HepG2 (cell line): ENCODE measurements around the gene LDLRAD4. TPM values are rescaled to one million over a fixed set of nuclear protein-coding genes. Genes with fewer than 3 reads are reported as not detected.

Source experiments
- RAD51 ChIP-seq: fragments of 450-650 bp; IDR thresholded peaks from 2 replicates; pipeline ENCODE4 v1.6.1; 2016; ENCODE audit warnings: borderline replicate concordance
- SMAD3 ChIP-seq: sonication (generic); formaldehyde crosslinking; IDR thresholded peaks from 2 replicates; pipeline ENCODE4 v1.4.0; 2020; ENCODE audit warnings: missing genetic modification reagents
- SRSF9 ChIP-seq: fragments of 200-400 bp; formaldehyde crosslinking; IDR thresholded peaks from 2 replicates; pipeline ENCODE4 v1.6.1; 2018; ENCODE audit warnings: borderline replicate concordance, mild to moderate bottlenecking, low read depth, low read length; ENCODE audit not compliant: insufficient read depth, poor library complexity, severe bottlenecking
- polyA plus RNA-seq, 8 experiments: library from polyadenylated mRNA; depleted of rRNA in 3 of 8; stranded (reverse) in 7 of 8; unstranded in 1 of 8; fragments of >200 nt; fragmentation: Illumina TruSeq in 4 of 8; extraction: Trizol in 4 of 8; gene quantifications; 2 replicates each; pipeline versions ENCODE4 v1.2.1 to v1.2.3, GENCODE V29; 2011 to 2016; ENCODE audit warnings: low read depth in 4 of 8, missing spikeins in 1 of 8, mixed read lengths in 1 of 8; ENCODE audit not compliant: insufficient read depth in 1 of 8
- total RNA-seq, 5 experiments: library from RNA; depleted of rRNA; stranded (reverse); fragments of >200 nt; fragmentation: Illumina TruSeq; extraction: Trizol; gene quantifications; 2 replicates each; pipeline ENCODE4 v1.2.3, GENCODE V29; 2016; ENCODE audit warnings: low read depth in 1 of 5
- TF ChIP-seq, protein P1 (sequence below): sonication (generic); formaldehyde crosslinking; IDR thresholded peaks from 2 replicates; pipeline ENCODE4 v1.4.0; 2020; ENCODE audit warnings: missing genetic modification reagents, mild to moderate bottlenecking, borderline replicate concordance
- TF ChIP-seq, protein P2 (sequence below): sonication (generic); formaldehyde crosslinking; IDR thresholded peaks from 2 replicates; pipeline ENCODE4 v1.9.0; 2021; ENCODE audit warnings: mild to moderate bottlenecking, missing genetic modification reagents
- TF ChIP-seq, protein P3 (sequence below): sonication (generic); formaldehyde crosslinking; IDR thresholded peaks from 2 replicates; pipeline ENCODE4 v1.4.0; 2020; ENCODE audit warnings: missing genetic modification reagents
- TF ChIP-seq, protein P4 (sequence below): sonication (generic); formaldehyde crosslinking; IDR thresholded peaks from 2 replicates; pipeline ENCODE4 v1.4.0; 2020; ENCODE audit warnings: missing genetic modification reagents, mild to moderate bottlenecking, borderline replicate concordance
- TF ChIP-seq, protein P5 (sequence below), 2 experiments: sonication (generic) in 1 of 2; formaldehyde crosslinking in 1 of 2; IDR thresholded peaks; 2 replicates each; pipeline versions ENCODE4 v1.4.0 to v1.6.1; 2016 to 2020; ENCODE audit warnings: borderline replicate concordance in 1 of 2, low read depth in 1 of 2, mild to moderate bottlenecking in 1 of 2, missing genetic modification reagents in 1 of 2

LDLRAD4 gene
- total and polyA plus RNA-seq, 2 of the 13 experiments (the other 11 are each of a cell fraction or from before 2014, with no cell fraction given), result 13.6 to 20.9 TPM

DNA sequence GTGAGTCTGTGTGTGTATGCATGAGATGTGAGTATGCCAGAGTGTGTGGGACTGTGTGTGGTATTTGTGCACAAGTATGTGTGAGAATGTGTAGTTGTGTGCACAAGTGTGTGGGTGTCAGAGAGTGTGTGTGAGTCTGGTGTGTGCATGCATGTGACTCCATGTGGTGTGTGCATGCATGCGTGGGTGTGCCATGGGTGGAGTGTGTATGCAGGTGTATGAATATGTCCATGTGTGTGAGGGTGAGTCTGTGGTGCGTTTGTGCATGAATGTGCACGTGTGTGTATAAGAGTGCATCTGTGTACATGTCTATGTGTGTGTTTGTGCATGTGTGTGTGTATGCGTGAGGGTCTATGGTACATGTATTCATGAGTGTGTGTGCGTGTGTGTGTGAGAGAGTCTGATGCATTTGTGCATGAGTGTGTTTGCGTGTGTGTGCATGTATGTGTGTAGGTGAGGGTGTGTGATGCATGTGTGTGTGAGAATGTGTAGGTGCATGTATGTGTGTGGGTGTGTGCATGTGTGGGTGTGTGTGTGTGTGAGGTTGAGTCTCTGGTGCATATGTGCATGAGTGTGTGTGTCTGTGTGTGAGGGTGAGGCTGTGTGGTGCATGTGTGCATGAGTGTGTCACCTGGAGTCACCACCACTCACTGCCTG is 226.8 kb downstream of the LDLRAD4 start (continued):
- TF ChIP-seq, protein P1, sequence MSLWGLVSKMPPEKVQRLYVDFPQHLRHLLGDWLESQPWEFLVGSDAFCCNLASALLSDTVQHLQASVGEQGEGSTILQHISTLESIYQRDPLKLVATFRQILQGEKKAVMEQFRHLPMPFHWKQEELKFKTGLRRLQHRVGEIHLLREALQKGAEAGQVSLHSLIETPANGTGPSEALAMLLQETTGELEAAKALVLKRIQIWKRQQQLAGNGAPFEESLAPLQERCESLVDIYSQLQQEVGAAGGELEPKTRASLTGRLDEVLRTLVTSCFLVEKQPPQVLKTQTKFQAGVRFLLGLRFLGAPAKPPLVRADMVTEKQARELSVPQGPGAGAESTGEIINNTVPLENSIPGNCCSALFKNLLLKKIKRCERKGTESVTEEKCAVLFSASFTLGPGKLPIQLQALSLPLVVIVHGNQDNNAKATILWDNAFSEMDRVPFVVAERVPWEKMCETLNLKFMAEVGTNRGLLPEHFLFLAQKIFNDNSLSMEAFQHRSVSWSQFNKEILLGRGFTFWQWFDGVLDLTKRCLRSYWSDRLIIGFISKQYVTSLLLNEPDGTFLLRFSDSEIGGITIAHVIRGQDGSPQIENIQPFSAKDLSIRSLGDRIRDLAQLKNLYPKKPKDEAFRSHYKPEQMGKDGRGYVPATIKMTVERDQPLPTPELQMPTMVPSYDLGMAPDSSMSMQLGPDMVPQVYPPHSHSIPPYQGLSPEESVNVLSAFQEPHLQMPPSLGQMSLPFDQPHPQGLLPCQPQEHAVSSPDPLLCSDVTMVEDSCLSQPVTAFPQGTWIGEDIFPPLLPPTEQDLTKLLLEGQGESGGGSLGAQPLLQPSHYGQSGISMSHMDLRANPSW (CRISPR knock-in tag), result no peak
- TF ChIP-seq, protein P2, sequence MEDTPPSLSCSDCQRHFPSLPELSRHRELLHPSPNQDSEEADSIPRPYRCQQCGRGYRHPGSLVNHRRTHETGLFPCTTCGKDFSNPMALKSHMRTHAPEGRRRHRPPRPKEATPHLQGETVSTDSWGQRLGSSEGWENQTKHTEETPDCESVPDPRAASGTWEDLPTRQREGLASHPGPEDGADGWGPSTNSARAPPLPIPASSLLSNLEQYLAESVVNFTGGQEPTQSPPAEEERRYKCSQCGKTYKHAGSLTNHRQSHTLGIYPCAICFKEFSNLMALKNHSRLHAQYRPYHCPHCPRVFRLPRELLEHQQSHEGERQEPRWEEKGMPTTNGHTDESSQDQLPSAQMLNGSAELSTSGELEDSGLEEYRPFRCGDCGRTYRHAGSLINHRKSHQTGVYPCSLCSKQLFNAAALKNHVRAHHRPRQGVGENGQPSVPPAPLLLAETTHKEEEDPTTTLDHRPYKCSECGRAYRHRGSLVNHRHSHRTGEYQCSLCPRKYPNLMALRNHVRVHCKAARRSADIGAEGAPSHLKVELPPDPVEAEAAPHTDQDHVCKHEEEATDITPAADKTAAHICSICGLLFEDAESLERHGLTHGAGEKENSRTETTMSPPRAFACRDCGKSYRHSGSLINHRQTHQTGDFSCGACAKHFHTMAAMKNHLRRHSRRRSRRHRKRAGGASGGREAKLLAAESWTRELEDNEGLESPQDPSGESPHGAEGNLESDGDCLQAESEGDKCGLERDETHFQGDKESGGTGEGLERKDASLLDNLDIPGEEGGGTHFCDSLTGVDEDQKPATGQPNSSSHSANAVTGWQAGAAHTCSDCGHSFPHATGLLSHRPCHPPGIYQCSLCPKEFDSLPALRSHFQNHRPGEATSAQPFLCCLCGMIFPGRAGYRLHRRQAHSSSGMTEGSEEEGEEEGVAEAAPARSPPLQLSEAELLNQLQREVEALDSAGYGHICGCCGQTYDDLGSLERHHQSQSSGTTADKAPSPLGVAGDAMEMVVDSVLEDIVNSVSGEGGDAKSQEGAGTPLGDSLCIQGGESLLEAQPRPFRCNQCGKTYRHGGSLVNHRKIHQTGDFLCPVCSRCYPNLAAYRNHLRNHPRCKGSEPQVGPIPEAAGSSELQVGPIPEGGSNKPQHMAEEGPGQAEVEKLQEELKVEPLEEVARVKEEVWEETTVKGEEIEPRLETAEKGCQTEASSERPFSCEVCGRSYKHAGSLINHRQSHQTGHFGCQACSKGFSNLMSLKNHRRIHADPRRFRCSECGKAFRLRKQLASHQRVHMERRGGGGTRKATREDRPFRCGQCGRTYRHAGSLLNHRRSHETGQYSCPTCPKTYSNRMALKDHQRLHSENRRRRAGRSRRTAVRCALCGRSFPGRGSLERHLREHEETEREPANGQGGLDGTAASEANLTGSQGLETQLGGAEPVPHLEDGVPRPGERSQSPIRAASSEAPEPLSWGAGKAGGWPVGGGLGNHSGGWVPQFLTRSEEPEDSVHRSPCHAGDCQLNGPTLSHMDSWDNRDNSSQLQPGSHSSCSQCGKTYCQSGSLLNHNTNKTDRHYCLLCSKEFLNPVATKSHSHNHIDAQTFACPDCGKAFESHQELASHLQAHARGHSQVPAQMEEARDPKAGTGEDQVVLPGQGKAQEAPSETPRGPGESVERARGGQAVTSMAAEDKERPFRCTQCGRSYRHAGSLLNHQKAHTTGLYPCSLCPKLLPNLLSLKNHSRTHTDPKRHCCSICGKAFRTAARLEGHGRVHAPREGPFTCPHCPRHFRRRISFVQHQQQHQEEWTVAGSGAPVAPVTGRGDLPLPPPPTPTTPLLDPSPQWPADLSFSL, result peak; percentile 71
- TF ChIP-seq RAD51, result peak; percentile 16; the same call in 1 of the 2 replicates
- TF ChIP-seq, protein P3, sequence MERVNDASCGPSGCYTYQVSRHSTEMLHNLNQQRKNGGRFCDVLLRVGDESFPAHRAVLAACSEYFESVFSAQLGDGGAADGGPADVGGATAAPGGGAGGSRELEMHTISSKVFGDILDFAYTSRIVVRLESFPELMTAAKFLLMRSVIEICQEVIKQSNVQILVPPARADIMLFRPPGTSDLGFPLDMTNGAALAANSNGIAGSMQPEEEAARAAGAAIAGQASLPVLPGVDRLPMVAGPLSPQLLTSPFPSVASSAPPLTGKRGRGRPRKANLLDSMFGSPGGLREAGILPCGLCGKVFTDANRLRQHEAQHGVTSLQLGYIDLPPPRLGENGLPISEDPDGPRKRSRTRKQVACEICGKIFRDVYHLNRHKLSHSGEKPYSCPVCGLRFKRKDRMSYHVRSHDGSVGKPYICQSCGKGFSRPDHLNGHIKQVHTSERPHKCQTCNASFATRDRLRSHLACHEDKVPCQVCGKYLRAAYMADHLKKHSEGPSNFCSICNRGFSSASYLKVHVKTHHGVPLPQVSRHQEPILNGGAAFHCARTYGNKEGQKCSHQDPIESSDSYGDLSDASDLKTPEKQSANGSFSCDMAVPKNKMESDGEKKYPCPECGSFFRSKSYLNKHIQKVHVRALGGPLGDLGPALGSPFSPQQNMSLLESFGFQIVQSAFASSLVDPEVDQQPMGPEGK (CRISPR knock-in tag), result no peak
- no peak for TF ChIP-seq SRSF9
- TF ChIP-seq, protein P4, sequence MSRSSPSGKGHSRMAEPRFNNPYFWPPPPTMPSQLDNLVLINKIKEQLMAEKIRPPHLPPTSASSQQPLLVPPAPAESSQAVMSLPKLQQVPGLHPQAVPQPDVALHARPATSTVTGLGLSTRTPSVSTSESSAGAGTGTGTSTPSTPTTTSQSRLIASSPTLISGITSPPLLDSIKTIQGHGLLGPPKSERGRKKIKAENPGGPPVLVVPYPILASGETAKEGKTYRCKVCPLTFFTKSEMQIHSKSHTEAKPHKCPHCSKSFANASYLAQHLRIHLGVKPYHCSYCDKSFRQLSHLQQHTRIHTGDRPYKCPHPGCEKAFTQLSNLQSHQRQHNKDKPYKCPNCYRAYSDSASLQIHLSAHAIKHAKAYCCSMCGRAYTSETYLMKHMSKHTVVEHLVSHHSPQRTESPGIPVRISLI, result no peak
- TF ChIP-seq, protein P5, sequence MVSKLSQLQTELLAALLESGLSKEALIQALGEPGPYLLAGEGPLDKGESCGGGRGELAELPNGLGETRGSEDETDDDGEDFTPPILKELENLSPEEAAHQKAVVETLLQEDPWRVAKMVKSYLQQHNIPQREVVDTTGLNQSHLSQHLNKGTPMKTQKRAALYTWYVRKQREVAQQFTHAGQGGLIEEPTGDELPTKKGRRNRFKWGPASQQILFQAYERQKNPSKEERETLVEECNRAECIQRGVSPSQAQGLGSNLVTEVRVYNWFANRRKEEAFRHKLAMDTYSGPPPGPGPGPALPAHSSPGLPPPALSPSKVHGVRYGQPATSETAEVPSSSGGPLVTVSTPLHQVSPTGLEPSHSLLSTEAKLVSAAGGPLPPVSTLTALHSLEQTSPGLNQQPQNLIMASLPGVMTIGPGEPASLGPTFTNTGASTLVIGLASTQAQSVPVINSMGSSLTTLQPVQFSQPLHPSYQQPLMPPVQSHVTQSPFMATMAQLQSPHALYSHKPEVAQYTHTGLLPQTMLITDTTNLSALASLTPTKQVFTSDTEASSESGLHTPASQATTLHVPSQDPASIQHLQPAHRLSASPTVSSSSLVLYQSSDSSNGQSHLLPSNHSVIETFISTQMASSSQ (IDR thresholded peaks at IDR 0.05; ENCODE audit: low read depth), result no peak
- TF ChIP-seq, protein P5 (CRISPR knock-in tag; IDR thresholded peaks at IDR 0.05; ENCODE audit: borderline replicate concordance), result no peak
- no peak for TF ChIP-seq SMAD3
